Measurements from ENCODE around the gene ATP11C.

DNA sequence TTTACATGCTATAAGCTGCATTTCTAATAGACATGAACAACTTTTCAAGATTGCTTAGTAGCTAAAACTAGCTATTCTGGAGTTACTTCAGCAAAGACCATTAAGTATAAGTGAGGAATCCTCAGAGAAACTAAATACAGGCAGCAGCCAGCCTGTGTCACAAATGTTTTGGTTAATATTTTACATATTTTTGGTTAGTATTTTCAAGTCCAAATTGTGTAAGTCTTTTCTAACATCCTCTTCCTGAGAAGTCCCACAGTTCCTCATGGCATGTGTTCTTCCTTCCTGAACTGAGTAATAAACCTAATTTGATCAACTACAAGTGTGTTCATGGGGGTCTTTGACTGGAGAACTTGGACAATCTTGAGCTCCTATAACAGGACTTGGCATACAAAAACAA lies 182.5 kb downstream of the ATP11C start:
- TF ChIP-seq, protein P1, sequence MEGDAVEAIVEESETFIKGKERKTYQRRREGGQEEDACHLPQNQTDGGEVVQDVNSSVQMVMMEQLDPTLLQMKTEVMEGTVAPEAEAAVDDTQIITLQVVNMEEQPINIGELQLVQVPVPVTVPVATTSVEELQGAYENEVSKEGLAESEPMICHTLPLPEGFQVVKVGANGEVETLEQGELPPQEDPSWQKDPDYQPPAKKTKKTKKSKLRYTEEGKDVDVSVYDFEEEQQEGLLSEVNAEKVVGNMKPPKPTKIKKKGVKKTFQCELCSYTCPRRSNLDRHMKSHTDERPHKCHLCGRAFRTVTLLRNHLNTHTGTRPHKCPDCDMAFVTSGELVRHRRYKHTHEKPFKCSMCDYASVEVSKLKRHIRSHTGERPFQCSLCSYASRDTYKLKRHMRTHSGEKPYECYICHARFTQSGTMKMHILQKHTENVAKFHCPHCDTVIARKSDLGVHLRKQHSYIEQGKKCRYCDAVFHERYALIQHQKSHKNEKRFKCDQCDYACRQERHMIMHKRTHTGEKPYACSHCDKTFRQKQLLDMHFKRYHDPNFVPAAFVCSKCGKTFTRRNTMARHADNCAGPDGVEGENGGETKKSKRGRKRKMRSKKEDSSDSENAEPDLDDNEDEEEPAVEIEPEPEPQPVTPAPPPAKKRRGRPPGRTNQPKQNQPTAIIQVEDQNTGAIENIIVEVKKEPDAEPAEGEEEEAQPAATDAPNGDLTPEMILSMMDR (IDR thresholded peaks at IDR 0.05; ENCODE audit: insufficient read depth, low read length) = no peak
- TF ChIP-seq, protein P2, sequence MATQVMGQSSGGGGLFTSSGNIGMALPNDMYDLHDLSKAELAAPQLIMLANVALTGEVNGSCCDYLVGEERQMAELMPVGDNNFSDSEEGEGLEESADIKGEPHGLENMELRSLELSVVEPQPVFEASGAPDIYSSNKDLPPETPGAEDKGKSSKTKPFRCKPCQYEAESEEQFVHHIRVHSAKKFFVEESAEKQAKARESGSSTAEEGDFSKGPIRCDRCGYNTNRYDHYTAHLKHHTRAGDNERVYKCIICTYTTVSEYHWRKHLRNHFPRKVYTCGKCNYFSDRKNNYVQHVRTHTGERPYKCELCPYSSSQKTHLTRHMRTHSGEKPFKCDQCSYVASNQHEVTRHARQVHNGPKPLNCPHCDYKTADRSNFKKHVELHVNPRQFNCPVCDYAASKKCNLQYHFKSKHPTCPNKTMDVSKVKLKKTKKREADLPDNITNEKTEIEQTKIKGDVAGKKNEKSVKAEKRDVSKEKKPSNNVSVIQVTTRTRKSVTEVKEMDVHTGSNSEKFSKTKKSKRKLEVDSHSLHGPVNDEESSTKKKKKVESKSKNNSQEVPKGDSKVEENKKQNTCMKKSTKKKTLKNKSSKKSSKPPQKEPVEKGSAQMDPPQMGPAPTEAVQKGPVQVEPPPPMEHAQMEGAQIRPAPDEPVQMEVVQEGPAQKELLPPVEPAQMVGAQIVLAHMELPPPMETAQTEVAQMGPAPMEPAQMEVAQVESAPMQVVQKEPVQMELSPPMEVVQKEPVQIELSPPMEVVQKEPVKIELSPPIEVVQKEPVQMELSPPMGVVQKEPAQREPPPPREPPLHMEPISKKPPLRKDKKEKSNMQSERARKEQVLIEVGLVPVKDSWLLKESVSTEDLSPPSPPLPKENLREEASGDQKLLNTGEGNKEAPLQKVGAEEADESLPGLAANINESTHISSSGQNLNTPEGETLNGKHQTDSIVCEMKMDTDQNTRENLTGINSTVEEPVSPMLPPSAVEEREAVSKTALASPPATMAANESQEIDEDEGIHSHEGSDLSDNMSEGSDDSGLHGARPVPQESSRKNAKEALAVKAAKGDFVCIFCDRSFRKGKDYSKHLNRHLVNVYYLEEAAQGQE (IDR thresholded peaks at IDR 0.05; ENCODE audit: insufficient replicate concordance, low read depth) = no peak
- TF ChIP-seq GABPA (IDR thresholded peaks at IDR 0.05; ENCODE audit: low read depth) = no peak

Measured in HL-60 (cell line).